AG09309 (cell line): ENCODE results near the gene C1RL.

ENCODE experiments used
- DNase-seq: peaks from one replicate; pipeline ENCODE4 v3.0.0-alpha.2; 2010; ENCODE audit warnings: low read depth
- H3K4me3 ChIP-seq: 2 replicates; pipeline ENCODE4 v1.5.1; 2011; ENCODE audit warnings: mild to moderate bottlenecking, low read depth, low read length, moderate library complexity; ENCODE audit not compliant: control insufficient read depth
- CTCF ChIP-seq: IDR thresholded peaks from 2 replicates; pipeline ENCODE4 v1.5.1; 2011; ENCODE audit warnings: mild to moderate bottlenecking, low read depth, low read length, inconsistent platforms; ENCODE audit not compliant: insufficient read depth, control insufficient read depth; ENCODE audit errors: missing control alignments

Gene C1RL

GRCh38 chr12:7137908-7138307, 28.9 kb upstream of the C1RL start:
- H3K4me3 ChIP-seq, result no peak overlapping the region
- TF ChIP-seq CTCF, result no peak
- DNase-seq, result no peak

GRCh38 chr12:7136676-7137075, 27.7 kb upstream of the C1RL start:
- no peak for DNase-seq
- no peak overlapping the region for H3K4me3 ChIP-seq
- no peak for TF ChIP-seq CTCF

- no peak for DNase-seq
- no peak for TF ChIP-seq CTCF
- H3K4me3 ChIP-seq, result no peak overlapping the region
Measured at GRCh38 chr12:7136071-7136470, 27.1 kb upstream of the C1RL start.

GRCh38 chr12:7134396-7135166, 25.6 kb upstream of the C1RL start:
- H3K4me3 ChIP-seq, result no peak overlapping the region

GRCh38 chr12:7131502-7131866, 22.5 kb upstream of the C1RL start:
- TF ChIP-seq CTCF, result no peak
- no peak for DNase-seq
- no peak overlapping the region for H3K4me3 ChIP-seq

More at GRCh38 chr12:7134396-7135166, 25.6 kb upstream of the C1RL start:
- DNase-seq, result no peak
- TF ChIP-seq CTCF, result no peak

GRCh38 chr12:7130701-7131501, 21.9 kb upstream of the C1RL start:
- DNase-seq, result no peak
- peak overlapping the region; percentile 56 for H3K4me3 ChIP-seq
- no peak for TF ChIP-seq CTCF
